CD14-positive monocyte (primary cell): ENCODE measurements around the gene CCDC175. TPM values are rescaled to one million over a fixed set of nuclear protein-coding genes. Genes with fewer than 3 reads are reported as not detected.

Experiments
- DNase-seq, 3 donors: peaks; one replicate each; pipeline ENCODE4 v3.0.0-alpha.2; 2011 to 2022
- H2AFZ ChIP-seq: 2 replicates; pipeline ENCODE4 v1.6.0; 2012; ENCODE audit warnings: mild to moderate bottlenecking, low read depth, low read length, inconsistent platforms; ENCODE audit not compliant: insufficient read depth, poor library complexity, severe bottlenecking
- H3K27ac ChIP-seq, 2 donors: 1 replicate in 1 of 2; 2 replicates in 1 of 2; pipeline ENCODE4 v1.5.1; 2012 to 2013; ENCODE audit warnings: low read length in 2 of 2, control low read depth in 1 of 2, inconsistent platforms in 1 of 2, low read depth in 1 of 2, mild to moderate bottlenecking in 1 of 2
- H3K27me3 ChIP-seq, 2 donors: one replicate each; pipeline versions ENCODE4 v1.6.0 to v1.6.1; 2011 to 2013; ENCODE audit warnings: low read length in 2 of 2; ENCODE audit not compliant: control insufficient read depth in 2 of 2, insufficient read depth in 2 of 2
- H3K36me3 ChIP-seq, 2 donors: replicated peaks in 1 of 2; 1 replicate in 1 of 2; 2 replicates in 1 of 2; pipeline versions ENCODE4 v1.5.1 to v1.6.1; 2012 to 2013; ENCODE audit warnings: low read length in 2 of 2, control low read depth in 1 of 2, inconsistent platforms in 1 of 2, mild to moderate bottlenecking in 1 of 2; ENCODE audit not compliant: insufficient read depth in 2 of 2, control insufficient read depth in 1 of 2
- H3K4me1 ChIP-seq, 2 donors: 1 replicate in 1 of 2; 2 replicates in 1 of 2; pipeline versions ENCODE4 v1.5.1 to v1.6.1; 2012 to 2013; ENCODE audit warnings: low read length in 2 of 2, control low read depth in 1 of 2, inconsistent platforms in 1 of 2, mild to moderate bottlenecking in 1 of 2, moderate library complexity in 1 of 2; ENCODE audit not compliant: insufficient read depth in 2 of 2, control insufficient read depth in 1 of 2
- H3K4me2 ChIP-seq: replicated peaks from 2 replicates; pipeline ENCODE3; 2012; ENCODE audit warnings: low read length, moderate library complexity, mild to moderate bottlenecking; ENCODE audit not compliant: poor library complexity, severe bottlenecking; ENCODE audit errors: extremely low read depth
- H3K4me3 ChIP-seq, 3 experiments: fragments of 200-600 bp in 1 of 3; sonication (generic) in 1 of 3; replicated peaks in 1 of 3; 1 replicate in 2 of 3; 2 replicates in 1 of 3; pipeline ENCODE4 v1.5.1; 2011 to 2013; ENCODE audit warnings: low read length in 3 of 3, mild to moderate bottlenecking in 3 of 3, control low read depth in 2 of 3, low read depth in 2 of 3, inconsistent platforms in 1 of 3, moderate library complexity in 1 of 3
- H3K79me2 ChIP-seq: 2 replicates; pipeline ENCODE4 v1.6.0; 2012; ENCODE audit warnings: mild to moderate bottlenecking, control low read depth, inconsistent platforms, low read length, moderate library complexity; ENCODE audit not compliant: insufficient read depth
- H3K9ac ChIP-seq: 2 replicates; pipeline ENCODE4 v1.6.0; 2017; ENCODE audit warnings: low read length, mild to moderate bottlenecking; ENCODE audit not compliant: insufficient read depth, poor library complexity, severe bottlenecking
- H3K9me3 ChIP-seq, 2 donors: replicated peaks in 1 of 2; 1 replicate in 1 of 2; 2 replicates in 1 of 2; pipeline versions ENCODE4 v1.5.1 to v1.6.1; 2012 to 2013; ENCODE audit warnings: low read length in 2 of 2, control low read depth in 1 of 2; ENCODE audit not compliant: control insufficient read depth in 1 of 2, insufficient read depth in 1 of 2
- H4K20me1 ChIP-seq: 2 replicates; pipeline ENCODE4 v1.6.0; 2012; ENCODE audit warnings: mild to moderate bottlenecking, low read length, control low read depth, moderate library complexity; ENCODE audit not compliant: insufficient read depth
- H3K27ac Mint-ChIP-seq, 7 donors: one replicate each; pipeline ENCODE4 v1.8.0; 2020; ENCODE audit warnings: mild to moderate bottlenecking in 7 of 7, mixed read lengths in 7 of 7, moderate library complexity in 6 of 7, inconsistent platforms in 2 of 7
- H3K27me3 Mint-ChIP-seq, 3 donors: one replicate each; pipeline ENCODE4 v1.8.0; 2021 to 2022; ENCODE audit warnings: low read depth in 3 of 3, mild to moderate bottlenecking in 3 of 3, mixed read lengths in 3 of 3, moderate library complexity in 3 of 3, inconsistent platforms in 1 of 3
- H3K36me3 Mint-ChIP-seq, 2 donors: one replicate each; pipeline ENCODE4 v1.8.0; 2020; ENCODE audit warnings: mixed read lengths in 2 of 2, inconsistent platforms in 1 of 2, mild to moderate bottlenecking in 1 of 2
- H3K4me1 Mint-ChIP-seq: one replicate; pipeline ENCODE4 v1.8.0; 2020; ENCODE audit warnings: mild to moderate bottlenecking, mixed read lengths
- H3K4me3 Mint-ChIP-seq, 2 donors: one replicate each; pipeline ENCODE4 v1.8.0; 2020; ENCODE audit warnings: mild to moderate bottlenecking in 2 of 2, mixed read lengths in 2 of 2, moderate library complexity in 1 of 2
- H3K9me3 Mint-ChIP-seq, 7 donors: one replicate each; pipeline ENCODE4 v1.8.0; 2020 to 2022; ENCODE audit warnings: mixed read lengths in 7 of 7, mild to moderate bottlenecking in 6 of 7, moderate library complexity in 6 of 7, inconsistent platforms in 2 of 7
- CTCF ChIP-seq: fragments of 200-600 bp; IDR thresholded peaks from one replicate; pipeline ENCODE4 v1.8.0; 2022; ENCODE audit warnings: antibody characterized with exemption, mild to moderate bottlenecking
- WGBS: methylation state at CpG from one replicate; pipeline ENCODE4 v1.1.5; 2013; ENCODE audit warnings: missing lambda C conversion rate; ENCODE audit not compliant: insufficient coverage; 5-methylcytosine and 5-hydroxymethylcytosine counted together
- intact Hi-C, 2 donors: fragments of 100-400 bp; cut with micrococcal nuclease; formaldehyde crosslinking; loops; one replicate each; pipeline versions ENCODE4 v1.15.0 to v1.15.1; 2023
- polyA plus RNA-seq, 3 donors: library from polyadenylated mRNA; depleted of rRNA in 1 of 3; unstranded in 2 of 3; stranded (reverse) in 1 of 3; fragments of 300-500 nt in 2 of 3; fragments of >200 nt in 1 of 3; fragmentation: Illumina TruSeq in 2 of 3; gene quantifications; 1 replicate in 2 of 3; 2 replicates in 1 of 3; pipeline ENCODE4 v1.2.3, GENCODE V29; 2012 to 2021

The CCDC175 gene
- polyA plus RNA-seq, 3 donors, result not detected

GRCh38 chr14:59500732-59501131 lies 75.9 kb downstream of the CCDC175 start:
- no peak overlapping the region for H3K9ac ChIP-seq
- H3K36me3 Mint-ChIP-seq, result peaks cover 50 to 63% of the 10 kb centered on the region in 2 donors
- no peak for TF ChIP-seq CTCF

GRCh38 chr14:59492384-59492783 lies 84.2 kb downstream of the CCDC175 start:
- no peaks in the 10 kb centered on the region for H3K9me3 ChIP-seq
- H3K4me1 Mint-ChIP-seq, result peaks cover 21% of the 10 kb centered on the region
- WGBS, result no CpG with 5 or more reads among the region's 1 CpG
- H3K4me3 ChIP-seq, result no peak overlapping the region
- peaks cover 0 to 9% of the 10 kb centered on the region in 2 donors for H3K4me1 ChIP-seq
- H3K4me2 ChIP-seq, result no peak overlapping the region
- peaks cover 79 to 91% of the 10 kb centered on the region in 2 donors for H3K36me3 Mint-ChIP-seq
- no peaks in the 10 kb centered on the region for H3K27me3 ChIP-seq
- TF ChIP-seq CTCF, result no peak
- no peak overlapping the region for H2AFZ ChIP-seq
- intact Hi-C loops, result no loop called here
- no peaks in the 10 kb centered on the region for H3K9me3 Mint-ChIP-seq
- H3K4me3 Mint-ChIP-seq, result no peak overlapping the region
- peaks cover 79% of the 10 kb centered on the region for H4K20me1 ChIP-seq
- peaks cover 27% of the 10 kb centered on the region for H3K79me2 ChIP-seq
- H3K9ac ChIP-seq, result no peak overlapping the region
- H3K36me3 ChIP-seq, result peaks cover 72 to 97% of the 10 kb centered on the region in 2 donors
- no peak overlapping the region for H3K27ac Mint-ChIP-seq
- H3K27ac ChIP-seq, result no peak overlapping the region
- DNase-seq, result no peak
- H3K27me3 Mint-ChIP-seq, result peaks cover 0 to 2% (median 0%) of the 10 kb centered on the region in 3 donors

More at GRCh38 chr14:59500732-59501131, 75.9 kb downstream of the CCDC175 start:
- Histone ChIP-seq H3K27me3 (no peaks in the 10 kb centered on the region), H3K9me3 (no peaks in the 10 kb centered on the region), H3K4me1 (no peaks in the 10 kb centered on the region), H3K27ac (no peak overlapping the region), H3K4me2 (no peak overlapping the region), H3K79me2 (peaks cover 6% of the 10 kb centered on the region), H4K20me1 (peaks cover 25% of the 10 kb centered on the region), H2AFZ (no peak overlapping the region), H3K36me3 (peaks cover 70 to 89% of the 10 kb centered on the region in 2 donors), H3K4me3 (no peak overlapping the region)
- Mint-ChIP-seq H3K4me3 (no peak overlapping the region), H3K9me3 (no peaks in the 10 kb centered on the region), H3K4me1 (no peaks in the 10 kb centered on the region), H3K27me3 (no peaks in the 10 kb centered on the region), H3K27ac (no peak overlapping the region)
- no CpG with 5 or more reads among the region's 3 CpGs for WGBS
- intact Hi-C loops, result no loop called here
- no peak for DNase-seq
